DND-41 (cell line): ENCODE data around the gene CYP2W1.

Experiments
- CTCF ChIP-seq: IDR thresholded peaks from 2 replicates; pipeline ENCODE4 v1.5.1; 2012; ENCODE audit warnings: borderline replicate concordance, low read length, moderate library complexity, mild to moderate bottlenecking; ENCODE audit not compliant: poor library complexity, severe bottlenecking; ENCODE audit errors: extremely low read depth
- EZH2 ChIP-seq: IDR thresholded peaks from 3 replicates; pipeline ENCODE4 v1.6.1; 2012; ENCODE audit warnings: borderline replicate concordance, low read depth, mild to moderate bottlenecking, moderate library complexity, low read length, inconsistent platforms; ENCODE audit not compliant: severe bottlenecking

- TF ChIP-seq CTCF (no peak), EZH2 (no peak)
Measured at GRCh38 chr7:936386-937054, 46.5 kb upstream of the CYP2W1 start.
